ENCODE data around the gene SLC6A9. TPM values are rescaled to one million over a fixed set of nuclear protein-coding genes. Genes with fewer than 3 reads are reported as not detected.

SLC6A9 gene
- total and polyA plus RNA-seq, 2 experiments from 2014 or later: 14.4 to 20.0 TPM

DNA sequence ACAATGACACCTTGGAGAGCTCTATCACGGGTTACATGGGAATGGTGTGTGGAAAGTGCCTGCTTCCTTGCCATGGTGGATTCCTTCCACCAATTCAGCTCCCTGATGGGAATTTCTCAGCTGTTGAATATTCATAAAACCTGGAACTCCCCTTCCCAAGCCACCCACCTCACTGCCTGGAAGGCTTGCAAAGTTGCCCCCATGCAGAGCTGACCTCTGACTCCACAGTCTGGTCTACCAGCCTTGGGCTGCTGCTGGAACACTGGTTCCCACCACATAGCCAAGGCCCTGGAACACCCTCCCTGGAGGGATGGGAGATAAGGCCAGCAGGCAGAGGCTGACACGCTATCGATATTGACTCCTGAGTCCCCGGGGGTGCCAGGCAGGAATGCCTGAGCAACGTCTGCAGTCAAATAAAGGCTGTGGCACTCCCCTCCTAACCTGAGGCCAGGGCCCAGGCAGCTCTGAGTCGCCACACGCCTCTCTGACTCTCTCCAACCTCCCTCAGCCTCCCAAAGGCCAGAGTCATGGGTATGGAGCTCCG is 31.1 kb downstream of the SLC6A9 start:
- Histone ChIP-seq H3K4me2 (no peak overlapping the region), H3K27ac (ENCODE audit: low read depth) (no peak overlapping the region), H3K27me3 (ENCODE audit: insufficient read depth) (no peaks in the 10 kb centered on the region), H3F3A (replicated peaks; ENCODE audit: low read depth) (peaks cover 11% of the 10 kb centered on the region; the same call in 1 of the 2 replicates), H3K9me2 (ENCODE audit: insufficient read depth) (no peaks in the 10 kb centered on the region), H3K4me1 (ENCODE audit: insufficient read depth) (no peaks in the 10 kb centered on the region), H2AFZ (no peak overlapping the region), H3K36me3 (ENCODE audit: insufficient read depth) (peaks cover 10% of the 10 kb centered on the region; the same call in 1 of the 2 replicates), H3K79me2 (replicated peaks; ENCODE audit: insufficient read depth) (no peaks in the 10 kb centered on the region), H3K4me3 (no peak overlapping the region), H4K20me1 (replicated peaks; ENCODE audit: insufficient read depth) (no peaks in the 10 kb centered on the region; the same call in 1 of the 2 replicates)
- Mint-ChIP-seq H3K4me1 (peaks cover 15% of the 10 kb centered on the region), H3K4me3 (no peak overlapping the region), H3K27ac (no peak overlapping the region), H3K36me3 (ENCODE audit: low read depth) (peaks cover 60% of the 10 kb centered on the region), H3K9me3 (no peaks in the 10 kb centered on the region), H3K27me3 (ENCODE audit: insufficient read depth, low read depth, poor library complexity) (peaks cover 8% of the 10 kb centered on the region)
- TF ChIP-seq ZNF462 (CRISPR knock-in tag; IDR thresholded peaks at IDR 0.05) (no peak), ZNF331 (CRISPR knock-in tag; IDR thresholded peaks at IDR 0.05; ENCODE audit: low read depth) (no peak), JUNB (IDR thresholded peaks at IDR 0.05; ENCODE audit: unreplicated experiment) (no peak), NANOG (IDR thresholded peaks at IDR 0.05; ENCODE audit: borderline replicate concordance) (no peak), ZNF114 (CRISPR knock-in tag; IDR thresholded peaks at IDR 0.05) (no peak), CREB1 (CRISPR knock-in tag; IDR thresholded peaks at IDR 0.05; ENCODE audit: low read depth) (no peak), EZH2 (IDR thresholded peaks at IDR 0.05; ENCODE audit: low read depth, unreplicated experiment) (no peak), REST (IDR thresholded peaks at IDR 0.05; ENCODE audit: unreplicated experiment) (no peak), STAT1 (IDR thresholded peaks at IDR 0.05; ENCODE audit: unreplicated experiment) (no peak), EZH2phosphoT487 (IDR thresholded peaks at IDR 0.05; ENCODE audit: unreplicated experiment) (no peak), POLR2AphosphoS5 (IDR thresholded peaks at IDR 0.05; ENCODE audit: low read depth) (no peak)
- TF ChIP-seq, protein P1, sequence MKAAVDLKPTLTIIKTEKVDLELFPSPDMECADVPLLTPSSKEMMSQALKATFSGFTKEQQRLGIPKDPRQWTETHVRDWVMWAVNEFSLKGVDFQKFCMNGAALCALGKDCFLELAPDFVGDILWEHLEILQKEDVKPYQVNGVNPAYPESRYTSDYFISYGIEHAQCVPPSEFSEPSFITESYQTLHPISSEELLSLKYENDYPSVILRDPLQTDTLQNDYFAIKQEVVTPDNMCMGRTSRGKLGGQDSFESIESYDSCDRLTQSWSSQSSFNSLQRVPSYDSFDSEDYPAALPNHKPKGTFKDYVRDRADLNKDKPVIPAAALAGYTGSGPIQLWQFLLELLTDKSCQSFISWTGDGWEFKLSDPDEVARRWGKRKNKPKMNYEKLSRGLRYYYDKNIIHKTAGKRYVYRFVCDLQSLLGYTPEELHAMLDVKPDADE (IDR thresholded peaks at IDR 0.05): no peak
- TF ChIP-seq, protein P2, sequence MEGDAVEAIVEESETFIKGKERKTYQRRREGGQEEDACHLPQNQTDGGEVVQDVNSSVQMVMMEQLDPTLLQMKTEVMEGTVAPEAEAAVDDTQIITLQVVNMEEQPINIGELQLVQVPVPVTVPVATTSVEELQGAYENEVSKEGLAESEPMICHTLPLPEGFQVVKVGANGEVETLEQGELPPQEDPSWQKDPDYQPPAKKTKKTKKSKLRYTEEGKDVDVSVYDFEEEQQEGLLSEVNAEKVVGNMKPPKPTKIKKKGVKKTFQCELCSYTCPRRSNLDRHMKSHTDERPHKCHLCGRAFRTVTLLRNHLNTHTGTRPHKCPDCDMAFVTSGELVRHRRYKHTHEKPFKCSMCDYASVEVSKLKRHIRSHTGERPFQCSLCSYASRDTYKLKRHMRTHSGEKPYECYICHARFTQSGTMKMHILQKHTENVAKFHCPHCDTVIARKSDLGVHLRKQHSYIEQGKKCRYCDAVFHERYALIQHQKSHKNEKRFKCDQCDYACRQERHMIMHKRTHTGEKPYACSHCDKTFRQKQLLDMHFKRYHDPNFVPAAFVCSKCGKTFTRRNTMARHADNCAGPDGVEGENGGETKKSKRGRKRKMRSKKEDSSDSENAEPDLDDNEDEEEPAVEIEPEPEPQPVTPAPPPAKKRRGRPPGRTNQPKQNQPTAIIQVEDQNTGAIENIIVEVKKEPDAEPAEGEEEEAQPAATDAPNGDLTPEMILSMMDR (conservative IDR thresholded peaks at IDR 0.05; ENCODE audit: low read depth in 2 of 2): no peak
- DNase-seq (ENCODE audit: low spot score) (no peak), ATAC-seq (no peak)

All from GM23338 (cell line).